NOMO-1 treated with DMSO at 0.1 percent for 48 hours (cell line): ENCODE data around the gene DHFR2.
"Not testable (repeated sequence)": the region's sequence is repeated elsewhere in the genome, so short reads cannot be mapped to it uniquely, and the experiment has no call there.

ENCODE experiments used
- DNase-seq: peaks from one replicate; lab custom pipeline; 2025; ENCODE audit not compliant: unreplicated experiment; lab: John Stamatoyannopoulos, UW

Gene DHFR2

GRCh38 chr3:94065819-94066480, 3.2 kb upstream of the DHFR2 start:
- DNase-seq = no peak

GRCh38 chr3:94065122-94065521, 2.4 kb upstream of the DHFR2 start:
- DNase-seq = no peak

- no peak for DNase-seq
Observed at GRCh38 chr3:94064243-94064860, 1.6 kb upstream of the DHFR2 start.

- DNase-seq = peak; percentile 13
Observed at GRCh38 chr3:94063496-94064119, 892 bp upstream of the DHFR2 start.

GRCh38 chr3:94061297-94061696, 1.4 kb downstream of the DHFR2 start:
- no peak for DNase-seq

GRCh38 chr3:94050546-94050945, 12.2 kb downstream of the DHFR2 start:
- DNase-seq = no peak

- DNase-seq = no peak
Observed at GRCh38 chr3:94049267-94049666, 13.4 kb downstream of the DHFR2 start.

- no peak for DNase-seq
Observed at GRCh38 chr3:94046533-94046932, 16.2 kb downstream of the DHFR2 start.

- not testable (repeated sequence) for DNase-seq
Observed at GRCh38 chr3:94044100-94044936, 18.4 kb downstream of the DHFR2 start.

GRCh38 chr3:94043285-94043684, 19.4 kb downstream of the DHFR2 start:
- no peak for DNase-seq

- DNase-seq = no peak
Observed at GRCh38 chr3:94036909-94037507, 25.7 kb downstream of the DHFR2 start.

- no peak for DNase-seq
Observed at GRCh38 chr3:94028093-94028837, 34.5 kb downstream of the DHFR2 start, which contains the start of gene STX19. STX19 (minus strand) TSS chr3:94028597; CDS start chr3:94015269, 13,328 bp downstream.

- DNase-seq = no peak
Observed at GRCh38 chr3:94026623-94027022, 36.1 kb downstream of the DHFR2 start.

GRCh38 chr3:94024385-94024784, 38.3 kb downstream of the DHFR2 start:
- DNase-seq = no peak

- no peak for DNase-seq
Observed at GRCh38 chr3:94020293-94020692, 42.4 kb downstream of the DHFR2 start.

- no peak for DNase-seq
Observed at GRCh38 chr3:94019659-94020058, 43.1 kb downstream of the DHFR2 start.

- DNase-seq = no peak
Observed at GRCh38 chr3:94015025-94015424, 47.7 kb downstream of the DHFR2 start.

GRCh38 chr3:94012185-94012584, 50.5 kb downstream of the DHFR2 start:
- no peak for DNase-seq

GRCh38 chr3:94011233-94011711, 51.4 kb downstream of the DHFR2 start:
- DNase-seq = peak; percentile 1

- no peak for DNase-seq
Observed at GRCh38 chr3:94009608-94010007, 53.1 kb downstream of the DHFR2 start.
